Thoracic aorta (tissue), 2 donors: ENCODE data around the gene KLHL3. TPM values are rescaled to one million over a fixed set of nuclear protein-coding genes. Genes with fewer than 3 reads are reported as not detected.
A peak's percentile ranks its signal among the peaks of the same experiment; 100 is the strongest.

Experiments used
- ATAC-seq: fragments of 150-250 bp; one replicate; pipeline ENCODE4 v1.8.0; 2017; ENCODE audit warnings: low read depth; ENCODE audit not compliant: insufficient number of reproducible peaks, low FRiP score
- DNase-seq: peaks from one replicate; pipeline ENCODE4 v3.0.0-alpha.2; 2020; ENCODE audit warnings: low spot score
- H3K27ac ChIP-seq, 2 donors: fragments of 200-600 bp; sonication (generic); 1 replicate in 1 of 2; 2 replicates in 1 of 2; pipeline ENCODE4 v1.5.1; 2016; ENCODE audit warnings: mild to moderate bottlenecking in 2 of 2, moderate library complexity in 2 of 2
- H3K27me3 ChIP-seq: fragments of 200-600 bp; sonication (generic); replicated peaks from 2 replicates; pipeline ENCODE4 v1.6.0; 2016; ENCODE audit warnings: mild to moderate bottlenecking; ENCODE audit not compliant: insufficient read depth
- H3K36me3 ChIP-seq: fragments of 200-600 bp; sonication (generic); one replicate; pipeline ENCODE4 v1.5.1; 2016
- H3K4me1 ChIP-seq, 2 donors: fragments of 200-600 bp; sonication (generic); 1 replicate in 1 of 2; 2 replicates in 1 of 2; pipeline versions ENCODE4 v1.5.1 to v1.6.0; 2016; ENCODE audit warnings: low read depth in 2 of 2, mild to moderate bottlenecking in 1 of 2; ENCODE audit not compliant: control insufficient read depth in 1 of 2
- H3K4me3 ChIP-seq: fragments of 200-600 bp; sonication (generic); 2 replicates; pipeline ENCODE4 v1.5.1; 2016; ENCODE audit warnings: mild to moderate bottlenecking
- H3K9me3 ChIP-seq: fragments of 200-600 bp; sonication (generic); 2 replicates; pipeline ENCODE4 v1.5.1; 2016
- CTCF ChIP-seq: fragments of 200-600 bp; sonication (generic); IDR thresholded peaks from one replicate; pipeline ENCODE4 v1.5.1; 2019; ENCODE audit warnings: antibody characterized with exemption
- total RNA-seq, 2 donors: library from RNA; depleted of rRNA; stranded (reverse); fragments of >200 nt; gene quantifications; one replicate each; pipeline versions ENCODE4 v1.1.0 to v1.2.3, GENCODE V29; 2016

KLHL3 gene
- total RNA-seq, 2 donors from 2014 or later: 9.1 to 12.8 TPM

GRCh38 chr5:137752905-137753690 lies 17.2 kb upstream of the KLHL3 start:
- Histone ChIP-seq H3K27me3 (no peaks in the 10 kb centered on the region), H3K27ac (peak overlapping the region; percentile 98 to 99), H3K36me3 (no peaks in the 10 kb centered on the region), H3K4me1 (peaks cover 21 to 39% of the 10 kb centered on the region in 2 donors), H3K4me3 (peak overlapping the region; percentile 87), H3K9me3 (no peaks in the 10 kb centered on the region)
- TF ChIP-seq CTCF: no peak
- ATAC-seq: no peak
- DNase-seq: no peak

DNA sequence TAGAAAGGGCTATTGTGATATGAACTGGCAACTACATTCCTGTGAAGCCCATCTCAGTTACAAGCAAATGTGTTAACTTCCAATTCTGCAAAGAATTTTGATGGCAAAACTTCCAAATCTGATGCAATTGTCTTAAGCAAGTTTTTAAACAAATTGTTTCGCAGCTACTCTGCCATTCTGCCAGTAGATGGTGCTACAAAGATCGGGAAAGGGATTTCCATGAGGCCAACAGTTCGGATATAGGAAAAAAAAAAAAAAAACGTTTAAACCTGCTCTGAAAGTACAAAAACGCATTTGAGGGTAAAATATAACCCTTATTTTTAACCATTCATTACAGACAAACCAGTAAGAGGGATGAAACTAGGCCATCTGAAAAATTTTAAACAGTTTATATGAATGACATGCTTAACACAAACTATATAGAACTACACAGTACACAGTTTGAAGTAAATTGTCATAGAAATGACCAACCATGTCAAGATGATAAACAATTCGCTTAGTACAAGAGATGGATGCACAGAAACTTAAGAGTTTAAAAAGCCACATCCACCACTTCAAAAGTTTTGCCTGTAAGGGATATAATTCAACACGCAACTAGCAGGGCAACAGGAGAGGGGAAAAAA lies 16.1 kb upstream of the KLHL3 start:
- H3K4me3 ChIP-seq: peak overlapping the region; percentile 87
- TF ChIP-seq CTCF: peak; percentile 68
- no peaks in the 10 kb centered on the region for H3K9me3 ChIP-seq
- peaks cover 21 to 39% of the 10 kb centered on the region in 2 donors for H3K4me1 ChIP-seq
- peak overlapping the region; percentile 98 to 99 for H3K27ac ChIP-seq
- DNase-seq: no peak
- H3K36me3 ChIP-seq: no peaks in the 10 kb centered on the region
- no peaks in the 10 kb centered on the region for H3K27me3 ChIP-seq
- no peak for ATAC-seq

DNA sequence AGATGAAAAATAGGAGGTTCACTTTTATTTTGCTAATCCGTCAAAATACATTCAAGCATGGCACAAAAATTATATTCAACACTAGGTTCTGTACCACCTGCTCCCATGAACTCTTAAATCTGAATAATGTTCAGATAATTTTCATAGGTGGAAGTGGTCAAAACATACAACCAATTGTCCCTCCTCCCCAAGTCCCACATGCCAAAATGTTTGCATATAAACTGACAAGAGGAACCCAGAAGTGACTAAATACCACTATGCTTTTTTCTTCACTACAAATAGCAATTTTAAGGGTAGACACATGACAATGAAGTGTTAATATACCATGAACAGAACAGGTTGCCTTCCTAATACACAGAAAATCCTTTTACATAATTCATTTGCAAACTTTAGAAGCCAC lies 14.5 kb upstream of the KLHL3 start:
- Histone ChIP-seq H3K27me3 (no peaks in the 10 kb centered on the region), H3K27ac (no peak overlapping the region), H3K4me3 (no peak overlapping the region), H3K9me3 (no peaks in the 10 kb centered on the region), H3K4me1 (peaks cover 21 to 37% of the 10 kb centered on the region in 2 donors), H3K36me3 (no peaks in the 10 kb centered on the region)
- no peak for ATAC-seq
- TF ChIP-seq CTCF: no peak
- no peak for DNase-seq

DNA sequence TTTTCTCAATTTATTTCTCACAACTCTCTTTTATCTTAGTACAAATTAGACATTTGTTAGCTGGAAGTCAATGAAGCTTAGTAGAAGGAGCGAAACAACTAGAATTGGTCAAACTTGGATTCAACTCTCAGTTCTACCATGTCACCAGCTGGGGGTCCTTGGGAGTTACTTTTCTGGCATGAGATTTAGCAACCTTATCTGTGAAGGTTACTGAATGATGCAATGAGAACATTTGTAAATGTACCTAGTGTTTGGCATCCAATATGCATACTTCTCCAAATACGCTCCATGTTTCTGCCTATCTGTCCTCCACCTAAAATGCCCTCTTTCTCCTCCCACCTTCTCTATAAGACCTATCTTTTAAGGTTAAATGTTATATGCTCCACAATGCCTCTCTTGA lies 12.0 kb upstream of the KLHL3 start:
- Histone ChIP-seq H3K36me3 (no peaks in the 10 kb centered on the region), H3K9me3 (no peaks in the 10 kb centered on the region), H3K4me3 (no peak overlapping the region), H3K27ac (no peak overlapping the region), H3K27me3 (no peaks in the 10 kb centered on the region), H3K4me1 (peaks cover 17 to 33% of the 10 kb centered on the region in 2 donors)
- ATAC-seq: no peak
- DNase-seq: no peak
- TF ChIP-seq CTCF: no peak

DNA sequence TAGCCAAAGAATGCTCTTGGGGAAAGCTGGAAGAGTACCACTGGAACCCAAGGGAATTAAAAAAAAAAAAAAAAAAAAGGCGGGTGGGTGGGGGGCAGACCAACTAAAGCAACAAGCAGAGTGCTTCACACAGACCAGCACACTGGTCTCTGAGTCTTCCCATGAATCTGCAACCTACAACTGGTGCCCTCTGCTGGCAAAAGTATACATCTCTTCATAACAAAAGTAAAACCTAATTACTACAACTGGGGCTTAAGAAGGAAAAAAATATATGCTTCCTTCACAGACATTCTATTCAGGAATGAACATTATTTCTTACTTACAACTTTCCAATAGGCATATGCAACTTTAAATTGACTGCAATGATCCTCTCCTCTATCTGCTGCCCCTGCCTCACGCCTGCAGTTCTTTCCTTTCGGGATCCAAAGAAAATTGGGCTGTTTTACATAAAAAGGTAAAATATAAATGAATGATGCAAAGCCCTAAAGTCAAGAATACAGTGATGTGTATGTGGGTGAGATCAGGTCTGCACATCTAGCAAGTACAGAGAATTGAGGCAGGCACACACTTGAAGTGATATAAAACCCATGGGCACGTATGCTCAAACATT lies 7.2 kb upstream of the KLHL3 start:
- Histone ChIP-seq H3K36me3 (no peaks in the 10 kb centered on the region), H3K4me3 (no peak overlapping the region), H3K9me3 (no peaks in the 10 kb centered on the region), H3K27me3 (no peaks in the 10 kb centered on the region), H3K27ac (peak overlapping the region in 1 of 2 donors; percentile 24), H3K4me1 (peaks cover 3 to 12% of the 10 kb centered on the region in 2 donors)
- no peak for DNase-seq
- peak; percentile 72 for ATAC-seq
- TF ChIP-seq CTCF: peak; percentile 62
